Glutamatergic neuron (in vitro differentiated cells): ENCODE data around the gene CXCL14. TPM values are rescaled to one million over a fixed set of nuclear protein-coding genes. Genes with fewer than 3 reads are reported as not detected.
A peak's percentile ranks its signal among the peaks of the same experiment; 100 is the strongest.

Source experiments
- DNase-seq: peaks from one replicate; pipeline ENCODE4 v3.0.0; 2022
- H3K27ac Mint-ChIP-seq: one replicate; pipeline ENCODE4 v1.8.0; 2020; ENCODE audit warnings: mild to moderate bottlenecking, mixed read lengths, inconsistent platforms; ENCODE audit not compliant: unreplicated experiment
- H3K27me3 Mint-ChIP-seq: one replicate; pipeline ENCODE4 v1.8.0; 2020; ENCODE audit warnings: mild to moderate bottlenecking, moderate library complexity, mixed read lengths, inconsistent platforms; ENCODE audit not compliant: unreplicated experiment
- H3K36me3 Mint-ChIP-seq: one replicate; pipeline ENCODE4 v1.8.0; 2020; ENCODE audit warnings: mild to moderate bottlenecking, mixed read lengths, inconsistent platforms; ENCODE audit not compliant: unreplicated experiment
- H3K4me1 Mint-ChIP-seq: one replicate; pipeline ENCODE4 v1.8.0; 2020; ENCODE audit warnings: mild to moderate bottlenecking, low read depth, mixed read lengths, inconsistent platforms; ENCODE audit not compliant: unreplicated experiment
- H3K4me3 Mint-ChIP-seq: one replicate; pipeline ENCODE4 v1.8.0; 2020; ENCODE audit warnings: mild to moderate bottlenecking, mixed read lengths, inconsistent platforms; ENCODE audit not compliant: unreplicated experiment
- H3K9me3 Mint-ChIP-seq: one replicate; pipeline ENCODE4 v1.8.0; 2020; ENCODE audit warnings: mild to moderate bottlenecking, moderate library complexity, mixed read lengths, inconsistent platforms; ENCODE audit not compliant: unreplicated experiment
- CTCF ChIP-seq: fragments of 200-600 bp; sonication (generic); IDR thresholded peaks from one replicate; pipeline ENCODE4 v1.5.0; 2021; ENCODE audit not compliant: partially characterized antibody, unreplicated experiment
- total RNA-seq: library from RNA; stranded (reverse); fragmentation: NEBNext Ultra II Directional; extraction: Animal tissue kit (Norgen Biotek cat#: 25700); gene quantifications from one replicate; pipeline ENCODE4 v1.2.1, GENCODE V29; 2021; ENCODE audit not compliant: unreplicated experiment

CXCL14 gene
- total RNA-seq, 1 donor from 2014 or later, result 0.32 TPM

- Mint-ChIP-seq H3K36me3 (peaks cover 7% of the 10 kb centered on the region), H3K27ac (no peak overlapping the region), H3K27me3 (peaks cover 22% of the 10 kb centered on the region), H3K4me3 (no peak overlapping the region), H3K4me1 (peaks cover 17% of the 10 kb centered on the region), H3K9me3 (peaks cover 21% of the 10 kb centered on the region)
- TF ChIP-seq CTCF, result no peak
- no peak for DNase-seq
Observed at GRCh38 chr5:135537271-135537670, 41.5 kb downstream of the CXCL14 start.

- Mint-ChIP-seq H3K4me3 (peak within 1 kb of the TSS; percentile 91), H3K4me1 (peaks cover 20% of the 10 kb centered on the region), H3K27ac (peak within 1 kb of the TSS; percentile 99), H3K36me3 (peaks cover 7% of the 10 kb centered on the region), H3K27me3 (peaks cover 19% of the 10 kb centered on the region), H3K9me3 (peaks cover 21% of the 10 kb centered on the region)
- peak; percentile 92 for DNase-seq
- no peak for TF ChIP-seq CTCF
Observed at GRCh38 chr5:135535820-135536801, 42.7 kb downstream of the CXCL14 start, which contains the start of gene NEUROG1. NEUROG1 (minus strand) TSS chr5:135535964; CDS start chr5:135535690, 274 bp downstream.

- Mint-ChIP-seq H3K4me3 (peak overlapping the region; percentile 91), H3K9me3 (peaks cover 24% of the 10 kb centered on the region), H3K4me1 (peaks cover 20% of the 10 kb centered on the region), H3K27ac (peak overlapping the region; percentile 99), H3K27me3 (peaks cover 22% of the 10 kb centered on the region), H3K36me3 (peaks cover 12% of the 10 kb centered on the region)
- DNase-seq, result no peak
- TF ChIP-seq CTCF, result no peak
Observed at GRCh38 chr5:135535420-135535819, 43.4 kb downstream of the CXCL14 start.

GRCh38 chr5:135534609-135535419 is 44.0 kb downstream of the CXCL14 start:
- TF ChIP-seq CTCF, result peak; percentile 32
- peak overlapping the region; percentile 99 for H3K27ac Mint-ChIP-seq
- H3K36me3 Mint-ChIP-seq, result peaks cover 18% of the 10 kb centered on the region
- H3K4me1 Mint-ChIP-seq, result peaks cover 20% of the 10 kb centered on the region
- peaks cover 22% of the 10 kb centered on the region for H3K27me3 Mint-ChIP-seq
- peaks cover 24% of the 10 kb centered on the region for H3K9me3 Mint-ChIP-seq
- peak overlapping the region; percentile 91 for H3K4me3 Mint-ChIP-seq
- peak; percentile 84 for DNase-seq
